Activated CD4-positive, alpha-beta T cell treated with anti-CD3 and anti-CD28 coated beads, Interleukin-2, Interleukin-4, amounts not matched to agents 100 ng/mL and 50 ng/mL, durations not matched to agents 16 hours and 8 hours (primary cell): ENCODE data around the gene CSTA.

Source experiments
- DNase-seq: peaks from one replicate; pipeline ENCODE4 v3.0.0-alpha.2; 2020; ENCODE audit warnings: low spot score

Gene CSTA

DNA sequence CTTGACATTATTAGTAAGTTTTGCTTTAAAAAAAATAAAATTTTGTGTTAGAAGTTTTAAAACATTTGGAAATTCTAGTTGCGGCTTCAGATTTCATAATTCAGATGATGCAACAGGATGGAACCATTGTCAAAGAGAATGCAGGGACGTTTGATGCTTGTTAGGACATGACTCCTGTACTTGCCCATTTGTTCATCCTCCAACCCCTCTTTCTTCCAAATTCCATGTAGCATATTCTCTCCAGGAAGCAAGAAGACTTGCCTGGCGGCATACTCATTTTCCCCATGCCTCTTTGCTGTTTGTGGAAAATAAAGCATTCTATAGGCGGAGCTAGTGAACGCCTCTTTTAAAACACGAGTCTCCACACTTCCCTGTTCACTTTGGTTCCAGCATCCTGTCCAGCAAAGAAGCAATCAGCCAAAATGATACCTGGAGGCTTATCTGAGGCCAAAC lies at the start of gene CSTA:
TSS of gene CSTA (plus strand) at position 378 of the 453 bp plus-strand sequence. CDS start at position 423, 45 bp downstream.
- DNase-seq, result no peak

GRCh38 chr3:122281891-122282290 lies 43.2 kb upstream of the CSTA start:
- no peak for DNase-seq

GRCh38 chr3:122283796-122284445 lies 41.1 kb upstream of the CSTA start:
- no peak for DNase-seq

DNA sequence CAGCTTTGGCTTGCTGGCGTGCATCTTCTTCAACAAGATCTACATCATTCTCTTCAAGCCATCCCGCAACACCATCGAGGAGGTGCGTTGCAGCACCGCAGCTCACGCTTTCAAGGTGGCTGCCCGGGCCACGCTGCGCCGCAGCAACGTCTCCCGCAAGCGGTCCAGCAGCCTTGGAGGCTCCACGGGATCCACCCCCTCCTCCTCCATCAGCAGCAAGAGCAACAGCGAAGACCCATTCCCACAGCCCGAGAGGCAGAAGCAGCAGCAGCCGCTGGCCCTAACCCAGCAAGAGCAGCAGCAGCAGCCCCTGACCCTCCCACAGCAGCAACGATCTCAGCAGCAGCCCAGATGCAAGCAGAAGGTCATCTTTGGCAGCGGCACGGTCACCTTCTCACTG lies 40.6 kb upstream of the CSTA start:
- no peak for DNase-seq

GRCh38 chr3:122294359-122294758 lies 30.7 kb upstream of the CSTA start:
- DNase-seq, result no peak

- DNase-seq, result no peak
Measured at GRCh38 chr3:122295266-122296062, 29.6 kb upstream of the CSTA start.

DNA sequence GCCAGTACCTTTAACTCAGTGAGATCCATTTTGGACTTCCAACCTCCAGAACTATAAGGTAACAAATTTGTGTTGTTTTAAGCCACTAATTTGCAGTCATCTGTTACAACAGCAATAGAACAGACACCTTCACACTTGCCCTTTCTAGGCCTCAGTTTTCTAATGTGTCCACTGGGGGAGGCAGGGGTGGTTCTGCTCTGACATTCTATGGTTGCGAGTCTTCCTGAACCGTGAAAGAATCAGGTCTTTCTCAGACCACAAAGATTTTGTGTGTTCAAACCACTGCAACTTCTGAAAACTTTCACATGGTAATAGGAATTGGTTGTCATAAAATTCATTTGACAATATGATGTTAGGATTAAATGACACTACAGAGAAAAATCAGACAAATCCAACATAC lies 26.8 kb upstream of the CSTA start:
- peak; percentile 37 for DNase-seq

DNA sequence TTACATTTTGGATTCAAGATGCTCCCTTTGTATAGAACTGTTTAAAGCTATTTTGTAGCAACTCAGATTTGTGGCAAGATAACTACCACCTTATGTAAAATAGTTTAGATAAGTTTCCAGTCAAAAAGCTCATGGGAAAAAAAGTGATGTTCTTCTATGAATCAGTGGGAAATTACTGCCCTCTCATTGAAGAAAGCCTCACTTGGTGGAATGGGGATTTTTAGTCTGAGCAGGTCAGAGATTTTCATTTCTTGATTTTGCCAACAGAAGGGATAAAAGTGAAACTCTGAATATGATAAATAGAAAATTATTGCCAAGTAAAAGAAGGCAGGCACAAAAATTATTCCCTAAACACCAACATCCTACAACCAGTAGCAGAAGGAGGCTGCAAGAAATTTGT lies 25.8 kb upstream of the CSTA start:
- DNase-seq, result no peak

DNA sequence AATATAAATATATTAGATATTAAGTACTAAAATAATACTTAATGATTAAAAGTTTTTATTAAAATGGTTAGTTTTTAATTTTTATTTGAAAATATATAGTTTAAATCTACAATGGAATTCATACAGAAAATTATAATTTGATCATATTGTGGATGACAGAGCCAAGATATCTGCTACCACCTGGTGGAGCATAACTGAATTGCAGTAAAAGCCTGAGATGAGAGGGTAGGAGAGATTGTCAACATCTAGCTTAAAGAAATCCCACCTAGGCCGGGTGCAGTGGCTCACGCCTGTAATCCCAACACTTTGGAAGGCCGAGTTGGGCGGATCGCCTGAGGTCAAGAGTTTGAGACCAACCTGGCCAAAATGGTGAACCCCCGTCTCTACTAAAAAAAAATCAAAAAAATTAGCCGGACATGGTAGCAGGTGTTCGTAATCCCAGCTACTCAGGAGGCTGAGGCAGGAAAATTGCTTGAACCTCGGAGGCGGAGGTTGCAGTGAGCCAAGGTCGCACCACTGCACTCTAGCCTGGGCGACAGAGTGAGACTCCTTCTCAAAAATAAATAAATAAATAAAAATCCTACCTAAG lies 25.1 kb upstream of the CSTA start:
- peak; percentile 66 for DNase-seq

- DNase-seq, result no peak
Measured at GRCh38 chr3:122301063-122301462, 24.0 kb upstream of the CSTA start.

GRCh38 chr3:122305818-122306621 lies 19.0 kb upstream of the CSTA start:
- DNase-seq, result no peak

- DNase-seq, result no peak
Measured at GRCh38 chr3:122306622-122306953, 18.5 kb upstream of the CSTA start.

GRCh38 chr3:122307094-122307687 lies 17.9 kb upstream of the CSTA start:
- no peak for DNase-seq

DNA sequence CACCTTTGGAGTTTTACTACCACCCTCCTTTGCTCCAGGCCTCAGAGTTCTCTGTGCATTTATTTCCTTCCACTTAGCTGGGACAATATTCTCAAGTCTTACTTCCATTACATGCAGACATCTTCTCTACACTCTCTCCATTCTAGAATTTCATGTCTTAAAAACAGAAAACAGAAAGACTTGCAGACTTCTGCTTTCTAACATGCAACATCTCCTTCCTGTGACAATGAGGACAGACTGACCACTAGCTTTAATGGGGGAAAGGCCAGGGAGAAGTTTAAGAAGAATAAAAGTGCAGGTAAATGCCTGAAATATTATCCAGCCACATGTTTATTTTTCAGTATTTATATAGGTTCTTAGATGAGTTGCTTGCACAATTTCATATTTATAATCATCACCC lies 17.1 kb upstream of the CSTA start:
- DNase-seq, result no peak

GRCh38 chr3:122310361-122310760 lies 14.7 kb upstream of the CSTA start:
- no peak for DNase-seq

DNA sequence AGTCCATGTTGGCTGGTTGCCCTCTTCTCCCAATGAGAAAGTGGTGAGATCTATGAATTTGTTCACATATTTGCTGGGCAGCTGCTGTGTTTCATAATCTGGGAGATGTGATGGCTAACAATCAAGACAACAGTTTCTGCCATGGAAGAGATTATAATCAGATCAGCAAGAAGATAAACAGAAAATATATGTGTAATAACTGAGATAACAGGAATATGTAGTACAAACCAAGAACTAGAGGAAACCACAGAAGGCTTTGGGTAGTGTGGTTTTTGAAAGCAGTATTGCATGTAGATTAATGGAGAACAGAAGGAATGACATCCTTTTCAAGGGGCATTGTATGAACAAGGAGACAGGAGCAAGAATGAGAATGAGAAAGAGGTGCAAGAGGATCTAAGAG lies 12.2 kb upstream of the CSTA start:
- DNase-seq, result no peak

GRCh38 chr3:122313281-122313680 lies 11.8 kb upstream of the CSTA start:
- DNase-seq, result no peak

DNA sequence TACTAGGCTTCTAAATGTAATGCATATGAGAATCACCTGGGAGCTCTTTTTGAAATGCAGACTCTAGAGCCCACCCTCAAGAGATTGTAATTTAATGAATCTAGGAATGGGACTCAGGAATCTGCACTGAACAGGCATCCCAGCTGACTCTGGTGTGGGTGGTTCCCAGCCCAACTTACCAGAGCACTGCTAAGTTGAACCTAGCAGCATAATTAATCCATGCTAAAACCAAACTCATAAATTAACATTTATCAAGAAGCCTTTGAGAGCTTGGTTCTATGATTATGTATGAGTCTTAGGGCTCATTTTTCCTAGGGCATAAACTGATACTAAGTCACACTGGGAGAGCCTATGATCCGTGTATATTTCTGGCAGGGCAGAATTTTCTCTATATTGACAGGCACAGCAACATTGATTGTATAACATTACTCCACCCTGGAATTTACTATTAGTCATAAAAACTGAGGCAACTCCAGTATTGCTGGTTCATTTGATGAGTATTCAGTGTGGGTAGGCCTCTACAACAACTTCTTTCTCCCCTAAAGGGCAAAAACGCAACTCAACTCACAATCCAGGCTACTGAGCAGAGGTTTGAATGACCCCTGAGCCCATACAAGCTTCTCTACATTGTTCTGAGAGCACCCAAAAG lies 10.7 kb upstream of the CSTA start:
- no peak for DNase-seq

DNA sequence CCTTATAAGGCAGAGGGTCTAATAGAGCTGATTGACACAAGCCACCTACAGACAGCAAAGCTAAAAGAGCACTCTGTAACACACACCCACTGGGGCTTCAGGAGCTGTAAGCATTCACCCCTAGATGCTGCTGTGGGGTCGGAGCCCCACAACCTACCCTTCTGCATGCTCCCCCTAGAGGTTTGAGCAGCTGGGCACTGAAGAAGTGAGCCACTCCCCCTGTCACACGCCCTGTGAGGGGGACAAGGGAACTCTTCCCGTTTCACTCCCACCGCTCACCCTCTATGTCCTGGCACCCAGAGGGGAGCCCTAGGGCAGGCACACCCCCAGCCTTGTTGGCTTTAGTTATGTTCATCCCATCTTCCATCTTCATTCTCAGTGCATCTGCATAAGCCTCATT lies 9.4 kb upstream of the CSTA start:
- DNase-seq, result no peak

- DNase-seq, result no peak
Measured at GRCh38 chr3:122316368-122316767, 8.7 kb upstream of the CSTA start.

- DNase-seq, result no peak
Measured at GRCh38 chr3:122318620-122319019, 6.4 kb upstream of the CSTA start.
